ENCODE results near the gene RPL21.

GRCh38 chr13:27263438-27263837, 12.1 kb downstream of the RPL21 start:
- TF ChIP-seq CTCF (IDR thresholded peaks at IDR 0.05), result no peak
- TF ChIP-seq POLR2A (IDR thresholded peaks at IDR 0.05), result no peak
